A673 (cell line): Measurements from ENCODE around the gene THBS3. TPM values are rescaled to one million over a fixed set of nuclear protein-coding genes. Genes with fewer than 3 reads are reported as not detected.

ENCODE experiments used
- BruUV-seq: library from RNA; stranded (reverse); fragments of 400-500 nt; replicated peaks from 2 replicates; lab custom pipeline; 2021; lab: Mats Ljungman, UMichigan
- CTCF ChIA-PET: fragments of 300-600 bp; sonication (Branson Sonifier 250); formaldehyde crosslinking; loops from one replicate; lab custom pipeline; 2022; ENCODE audit warnings: antibody characterized with exemption; lab: Charles Lee
- POLR2A ChIA-PET: fragments of 300-600 bp; sonication (Branson Sonifier 250); formaldehyde crosslinking; loops from one replicate; lab custom pipeline; 2022; ENCODE audit warnings: antibody characterized with exemption; ENCODE audit not compliant: low non-redundant PET; lab: Charles Lee
- DNase-seq: peaks from one replicate; pipeline ENCODE4 v3.0.0-alpha.2; 2015; ENCODE audit warnings: low spot score
- H3K27ac ChIP-seq: fragments of 200-600 bp; sonication (generic); 2 replicates; pipeline ENCODE4 v1.5.1; 2016; ENCODE audit warnings: mixed run types, low read depth, mild to moderate bottlenecking, mixed read lengths, antibody characterized with exemption, low read length; ENCODE audit not compliant: poor library complexity, severe bottlenecking
- H3K27me3 ChIP-seq: fragments of 200-600 bp; sonication (generic); replicated peaks from 2 replicates; pipeline ENCODE4 v1.6.1; 2017; ENCODE audit warnings: mixed run types, low read depth, mild to moderate bottlenecking, mixed read lengths, antibody characterized with exemption, low read length; ENCODE audit not compliant: insufficient read depth, poor library complexity
- H3K36me3 ChIP-seq: fragments of 200-600 bp; sonication (generic); 2 replicates; pipeline ENCODE4 v1.6.1; 2016; ENCODE audit warnings: mixed run types, mild to moderate bottlenecking, mixed read lengths, antibody characterized with exemption, low read length; ENCODE audit not compliant: insufficient read depth, poor library complexity, severe bottlenecking
- H3K4me1 ChIP-seq: fragments of 200-600 bp; sonication (generic); 2 replicates; pipeline ENCODE4 v1.6.1; 2017; ENCODE audit warnings: mixed run types, mild to moderate bottlenecking, mixed read lengths, antibody characterized with exemption, low read length; ENCODE audit not compliant: insufficient read depth, poor library complexity, severe bottlenecking
- H3K4me3 ChIP-seq: fragments of 200-600 bp; sonication (generic); 2 replicates; pipeline ENCODE4 v1.5.1; 2016; ENCODE audit warnings: low read depth, mixed run types, mild to moderate bottlenecking, mixed read lengths, low read length; ENCODE audit not compliant: poor library complexity, severe bottlenecking
- H3K9me3 ChIP-seq: fragments of 200-600 bp; sonication (generic); 2 replicates; pipeline ENCODE4 v1.6.1; 2016; ENCODE audit warnings: mixed run types, low read depth, mild to moderate bottlenecking, mixed read lengths, antibody characterized with exemption, low read length; ENCODE audit not compliant: poor library complexity, severe bottlenecking
- EZH2 ChIP-seq: fragments of 200-600 bp; sonication (generic); IDR thresholded peaks from 2 replicates; pipeline ENCODE4 v1.6.1; 2017; ENCODE audit warnings: borderline replicate concordance, low read depth, mild to moderate bottlenecking, mixed read lengths, antibody characterized with exemption, low read length; ENCODE audit not compliant: poor library complexity, severe bottlenecking
- intact Hi-C: fragments of 100-400 bp; cut with micrococcal nuclease; formaldehyde crosslinking; loops from one replicate; pipeline ENCODE4 v1.10.0; 2022; ENCODE audit not compliant: unreplicated experiment
- total RNA-seq: library from RNA; stranded (reverse); gene quantifications from 2 replicates; pipeline ENCODE4 v1.2.3, GENCODE V29; 2021
- TF ChIP-seq, protein P1 (sequence below): fragments of 300-800, 200-600 bp; sonication (generic); conservative IDR thresholded peaks from 2 replicates; pipeline ENCODE4 v1.5.1; 2017; ENCODE audit warnings: low read depth, mild to moderate bottlenecking, antibody characterized with exemption, low read length, moderate library complexity, mixed read lengths

The THBS3 gene
- total RNA-seq, 1 experiment from 2014 or later, result 23.2 TPM

DNA sequence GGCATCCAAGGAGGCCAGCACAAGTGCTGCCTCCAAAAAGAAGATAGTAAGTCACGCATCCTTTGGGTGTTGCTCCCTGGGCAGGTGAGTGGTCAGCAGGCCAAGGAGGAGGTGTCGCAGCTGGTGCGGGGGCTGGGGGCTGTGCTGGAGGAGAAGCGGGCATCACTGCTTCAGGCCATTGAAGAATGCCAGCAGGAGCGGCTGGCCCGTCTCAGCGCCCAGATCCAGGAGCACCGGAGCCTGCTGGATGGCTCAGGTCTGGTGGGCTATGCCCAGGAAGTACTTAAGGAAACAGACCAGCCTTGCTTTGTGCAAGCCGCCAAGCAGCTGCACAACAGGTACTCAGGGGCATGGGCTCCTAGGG lies 29.8 kb downstream of the THBS3 start:
- DNase-seq, result no peak
- intact Hi-C loops, result loop anchor here (10.0 kb wide), 2 partner anchors 147 to 417 kb away; partner anchors contain the start of gene RUSC1
- H3K9me3 ChIP-seq, result no peaks in the 10 kb centered on the region
- H3K4me3 ChIP-seq, result no peak overlapping the region
- BruUV-seq, result no TSS peak
- ChIA-PET CTCF (interaction anchor here (1.2 kb wide), 1 partner anchor 16 kb away, joined by 7 read pairs; no protein-coding TSS in a partner anchor), POLR2A (no interaction called here)
- TF ChIP-seq, protein P1, sequence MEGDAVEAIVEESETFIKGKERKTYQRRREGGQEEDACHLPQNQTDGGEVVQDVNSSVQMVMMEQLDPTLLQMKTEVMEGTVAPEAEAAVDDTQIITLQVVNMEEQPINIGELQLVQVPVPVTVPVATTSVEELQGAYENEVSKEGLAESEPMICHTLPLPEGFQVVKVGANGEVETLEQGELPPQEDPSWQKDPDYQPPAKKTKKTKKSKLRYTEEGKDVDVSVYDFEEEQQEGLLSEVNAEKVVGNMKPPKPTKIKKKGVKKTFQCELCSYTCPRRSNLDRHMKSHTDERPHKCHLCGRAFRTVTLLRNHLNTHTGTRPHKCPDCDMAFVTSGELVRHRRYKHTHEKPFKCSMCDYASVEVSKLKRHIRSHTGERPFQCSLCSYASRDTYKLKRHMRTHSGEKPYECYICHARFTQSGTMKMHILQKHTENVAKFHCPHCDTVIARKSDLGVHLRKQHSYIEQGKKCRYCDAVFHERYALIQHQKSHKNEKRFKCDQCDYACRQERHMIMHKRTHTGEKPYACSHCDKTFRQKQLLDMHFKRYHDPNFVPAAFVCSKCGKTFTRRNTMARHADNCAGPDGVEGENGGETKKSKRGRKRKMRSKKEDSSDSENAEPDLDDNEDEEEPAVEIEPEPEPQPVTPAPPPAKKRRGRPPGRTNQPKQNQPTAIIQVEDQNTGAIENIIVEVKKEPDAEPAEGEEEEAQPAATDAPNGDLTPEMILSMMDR, result no peak
- H3K27ac ChIP-seq, result no peak overlapping the region
- no peaks in the 10 kb centered on the region for H3K27me3 ChIP-seq
- H3K4me1 ChIP-seq, result peaks cover 16% of the 10 kb centered on the region
- H3K36me3 ChIP-seq, result peaks cover 4% of the 10 kb centered on the region

DNA sequence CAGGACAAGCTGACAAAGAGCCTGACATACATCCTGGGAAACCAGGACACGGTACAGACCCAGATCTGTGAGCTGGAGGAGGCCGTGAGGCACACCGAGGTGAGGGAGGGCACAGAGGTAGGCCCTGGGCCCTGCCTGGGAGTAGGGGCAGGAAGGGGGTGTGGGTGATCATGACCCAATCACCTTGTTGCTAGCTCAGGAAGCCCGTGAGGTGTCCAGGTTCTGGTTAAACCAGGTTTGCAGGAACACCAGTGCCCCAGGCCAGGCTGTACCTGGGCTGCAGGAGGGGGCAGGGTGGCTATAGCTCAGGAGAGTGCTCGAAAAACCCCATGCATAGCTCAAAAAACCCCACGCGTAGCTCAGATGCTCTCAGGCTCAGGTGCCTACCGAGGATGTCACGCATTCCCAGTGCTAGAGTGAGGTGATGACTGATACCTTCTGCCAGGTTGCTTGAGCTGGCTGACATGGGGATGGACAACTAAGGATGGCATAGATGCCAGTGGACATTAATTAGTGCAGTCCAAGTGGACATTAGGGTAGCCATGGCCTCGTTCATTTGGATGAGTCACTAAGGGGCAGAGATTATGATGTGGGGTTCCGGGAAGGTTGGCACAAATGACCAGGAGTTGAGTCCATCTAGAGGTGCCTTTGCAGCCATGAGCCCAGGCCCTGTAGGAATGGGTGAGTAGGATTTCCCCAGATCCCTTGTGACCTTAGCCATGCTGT lies 30.3 kb downstream of the THBS3 start:
- Histone ChIP-seq H3K27me3 (no peaks in the 10 kb centered on the region), H3K4me1 (peaks cover 17% of the 10 kb centered on the region), H3K9me3 (no peaks in the 10 kb centered on the region), H3K27ac (no peak overlapping the region), H3K4me3 (no peak overlapping the region), H3K36me3 (peaks cover 4% of the 10 kb centered on the region)
- intact Hi-C loops, result loop anchor here (10.0 kb wide), 2 partner anchors 147 to 417 kb away; partner anchors contain the start of gene RUSC1
- no peak for DNase-seq
- CTCF ChIA-PET, result interaction anchor here (0.9 to 1.2 kb wide), 2 partner anchors 16 to 86 kb away, joined by 4 to 7 read pairs; no protein-coding TSS in a partner anchor
- BruUV-seq, result no TSS peak
- TF ChIP-seq, protein P1, result no peak
- TF ChIP-seq EZH2, result no peak
- POLR2A ChIA-PET, result no interaction called here

DNA sequence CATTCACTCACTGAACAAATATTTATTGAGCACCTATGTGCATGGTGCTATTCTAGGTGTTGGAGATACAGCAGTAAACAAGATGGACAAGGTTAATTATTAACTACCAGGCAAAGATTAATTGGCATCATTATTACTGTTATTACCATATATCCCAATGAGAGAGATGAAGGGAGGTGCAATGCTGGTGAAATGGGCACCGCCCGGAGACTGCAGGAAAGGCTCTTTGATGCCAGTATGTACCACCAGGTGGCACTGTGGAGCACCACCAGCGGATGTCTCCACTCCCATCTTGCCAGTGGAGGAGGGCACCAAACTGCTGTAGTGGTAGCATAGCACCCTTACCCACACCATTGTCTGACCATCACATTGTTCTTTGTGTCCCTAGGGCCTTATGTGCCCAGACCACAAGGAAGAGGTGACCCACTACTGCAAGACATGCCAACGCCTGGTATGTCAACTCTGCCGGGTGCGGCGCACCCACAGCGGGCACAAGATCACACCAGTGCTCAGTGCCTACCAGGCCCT lies 31.1 kb downstream of the THBS3 start:
- no peaks in the 10 kb centered on the region for H3K27me3 ChIP-seq
- no TSS peak for BruUV-seq
- peaks cover 4% of the 10 kb centered on the region for H3K36me3 ChIP-seq
- H3K4me3 ChIP-seq, result no peak overlapping the region
- no peak overlapping the region for H3K27ac ChIP-seq
- CTCF ChIA-PET, result interaction anchor here (0.9 to 3.9 kb wide), 4 partner anchors 17 to 85 kb away, joined by 4 to 39 read pairs (median 6); no protein-coding TSS in a partner anchor
- H3K9me3 ChIP-seq, result no peaks in the 10 kb centered on the region
- intact Hi-C loops, result loop anchor here (10.0 kb wide), 2 partner anchors 148 to 418 kb away; partner anchors contain the start of gene RUSC1
- peaks cover 24% of the 10 kb centered on the region for H3K4me1 ChIP-seq
- TF ChIP-seq EZH2, result no peak
- TF ChIP-seq, protein P1, result peak; percentile 95
- POLR2A ChIA-PET, result no interaction called here
- DNase-seq, result peak; percentile 84
